CD4-positive, alpha-beta T cell treated with Interleukin-17A for 4 hours (primary cell): ENCODE data around the gene RANBP1.

Experiments used
- DNase-seq: peaks from one replicate; pipeline ENCODE4 v3.0.0-alpha.2; 2020; ENCODE audit warnings: mixed read lengths

Gene RANBP1

GRCh38 chr22:20125201-20126174, 9.6 kb downstream of the RANBP1 start:
- DNase-seq: no peak

GRCh38 chr22:20126284-20127029, 10.6 kb downstream of the RANBP1 start:
- DNase-seq: no peak

GRCh38 chr22:20127318-20127868, 11.5 kb downstream of the RANBP1 start:
- no peak for DNase-seq

- no peak for DNase-seq
Observed at GRCh38 chr22:20127869-20128618, 12.1 kb downstream of the RANBP1 start.

GRCh38 chr22:20128619-20128901, 12.7 kb downstream of the RANBP1 start:
- DNase-seq: no peak

GRCh38 chr22:20128902-20129746, 13.2 kb downstream of the RANBP1 start:
- peak; percentile 65 for DNase-seq

GRCh38 chr22:20129747-20130014, 13.8 kb downstream of the RANBP1 start:
- no peak for DNase-seq

GRCh38 chr22:20130319-20130718, 14.4 kb downstream of the RANBP1 start:
- peak; percentile 24 for DNase-seq

GRCh38 chr22:20130731-20131596, 15.1 kb downstream of the RANBP1 start:
- peak; percentile 90 for DNase-seq

- DNase-seq: peak; percentile 75
Observed at GRCh38 chr22:20131597-20131858, 15.6 kb downstream of the RANBP1 start, which contains the start of gene ZDHHC8. ZDHHC8 (plus strand) TSS chr22:20131804; CDS start chr22:20131948, 144 bp downstream.

GRCh38 chr22:20131859-20132685, 16.2 kb downstream of the RANBP1 start:
- peak; percentile 43 for DNase-seq

- DNase-seq: no peak
Observed at GRCh38 chr22:20132686-20133246, 16.9 kb downstream of the RANBP1 start.

- no peak for DNase-seq
Observed at GRCh38 chr22:20133930-20134549, 18.1 kb downstream of the RANBP1 start.

GRCh38 chr22:20135265-20135664, 19.4 kb downstream of the RANBP1 start:
- no peak for DNase-seq

GRCh38 chr22:20135806-20136602, 20.1 kb downstream of the RANBP1 start:
- DNase-seq: no peak

- DNase-seq: no peak
Observed at GRCh38 chr22:20136603-20136873, 20.6 kb downstream of the RANBP1 start.

- no peak for DNase-seq
Observed at GRCh38 chr22:20137113-20137512, 21.2 kb downstream of the RANBP1 start.

- no peak for DNase-seq
Observed at GRCh38 chr22:20137671-20138416, 21.9 kb downstream of the RANBP1 start.

- no peak for DNase-seq
Observed at GRCh38 chr22:20138417-20138738, 22.5 kb downstream of the RANBP1 start.
